22Rv1 (cell line): ENCODE results near the gene RBMS1.

Experiments
- CTCF ChIP-seq: fragments of 450-650 bp; IDR thresholded peaks from 2 replicates; pipeline ENCODE4 v1.5.1; 2017; ENCODE audit warnings: mild to moderate bottlenecking
- ZFX ChIP-seq: fragments of 450-650 bp; IDR thresholded peaks from 2 replicates; pipeline ENCODE4 v1.6.1; 2017; ENCODE audit warnings: antibody characterized with exemption, borderline replicate concordance

- TF ChIP-seq CTCF (no peak), ZFX (no peak)
Measured at GRCh38 chr2:160482673-160483072, 10.9 kb downstream of the RBMS1 start.
